ENCODE results near the gene RABGGTB.
"Not testable (repeated sequence)": the region's sequence is repeated elsewhere in the genome, so short reads cannot be mapped to it uniquely, and the experiment has no call there.

- TF ChIP-seq POLR2A (IDR thresholded peaks at IDR 0.05; ENCODE audit: low read length); GATA1 (IDR thresholded peaks at IDR 0.05; ENCODE audit: low read depth, low read length): not testable (repeated sequence)
Observed at GRCh38 chr1:75823596-75823995, 37.5 kb downstream of the RABGGTB start.

Data from erythroblast (primary cell).